ENCODE measurements around the gene SKI. TPM values are rescaled to one million over a fixed set of nuclear protein-coding genes. Genes with fewer than 3 reads are reported as not detected.

SKI gene
- total RNA-seq, 1 experiment from 2014 or later: 28.3 TPM

DNA sequence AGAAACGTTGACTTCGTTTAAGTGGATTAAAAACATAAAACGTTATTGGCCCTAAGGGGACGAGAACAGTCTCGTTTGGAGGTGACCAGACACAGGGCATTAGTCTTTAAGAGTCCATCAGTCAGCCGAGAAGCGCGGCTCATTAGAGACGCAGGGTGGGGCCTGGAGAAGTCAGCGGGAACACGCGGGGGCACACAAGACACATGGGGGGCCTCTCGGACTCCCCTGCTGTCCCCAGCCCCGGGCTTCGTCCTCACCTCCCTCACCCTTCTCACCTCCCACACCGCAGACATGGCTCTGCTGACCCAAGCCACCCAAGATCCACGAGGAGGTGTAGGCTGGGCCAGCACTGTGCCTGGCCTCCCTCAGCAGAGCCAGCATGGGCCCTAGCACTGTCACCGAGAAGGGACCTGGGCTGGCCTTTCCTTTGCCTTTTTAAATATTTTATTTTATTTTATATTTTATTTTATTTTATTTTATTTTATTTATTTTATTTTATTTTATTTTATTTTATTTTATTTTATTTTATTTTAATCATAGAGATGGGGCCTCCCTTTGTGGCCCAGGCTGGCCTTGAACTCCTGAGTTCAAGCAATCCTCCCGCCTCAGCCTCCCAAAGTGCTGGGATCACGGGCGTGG is 114.4 kb downstream of the SKI start:
- CTCF ChIA-PET: no interaction called here
- intact Hi-C loops (cut with micrococcal nuclease): no loop called here
- no TSS peak for BruUV-seq (replicated peaks)

GRCh38 chr1:2343023-2343935 is 115.2 kb downstream of the SKI start:
- ChIA-PET CTCF (no interaction called here), POLR2A (ENCODE audit: unreplicated experiment) (no interaction called here)
- H3K9ac ChIP-seq (ENCODE audit: low read length): no peak overlapping the region
- H3F3A ChIP-seq (ENCODE audit: low read length, unreplicated experiment): no peaks in the 10 kb centered on the region
- intact Hi-C loops (cut with micrococcal nuclease): no loop called here
- no peaks in the 10 kb centered on the region for H3K36me3 ChIP-seq (ENCODE audit: low read depth, low read length)
- DNase-seq (no peak), ATAC-seq (no peak)
- H3K4me1 ChIP-seq (ENCODE audit: insufficient read depth, low read length): no peaks in the 10 kb centered on the region
- no peaks in the 10 kb centered on the region for H3K9me3 ChIP-seq (ENCODE audit: low read length)
- no peaks in the 10 kb centered on the region for H3K27me3 ChIP-seq (ENCODE audit: low read length)
- H2AFZ ChIP-seq (ENCODE audit: low read length): no peak overlapping the region
- no peak overlapping the region for H3K4me3 ChIP-seq (ENCODE audit: low read length)
- no peaks in the 10 kb centered on the region for H3K79me2 ChIP-seq (ENCODE audit: low read length)
- no peaks in the 10 kb centered on the region for H3K9me2 ChIP-seq (replicated peaks; ENCODE audit: low read length)
- no peak for TF ChIP-seq EZH2 (IDR thresholded peaks at IDR 0.05; ENCODE audit: low read length, unreplicated experiment)
- no peak for TF ChIP-seq EZH2phosphoT487 (IDR thresholded peaks at IDR 0.05; ENCODE audit: borderline replicate concordance, low read length)
- TF ChIP-seq CTCF (conservative IDR thresholded peaks at IDR 0.05; ENCODE audit: low read depth, low read length): no peak
- H3K4me2 ChIP-seq (ENCODE audit: low read length): no peak overlapping the region
- H3K27ac ChIP-seq (ENCODE audit: low read length): no peak overlapping the region
- H4K20me1 ChIP-seq (ENCODE audit: low read length): no peaks in the 10 kb centered on the region
- no TSS peak for BruUV-seq (replicated peaks)

More for the DNA sequence above, 114.4 kb downstream of the SKI start:
- ATAC-seq (no peak), DNase-seq (no peak)
- Histone ChIP-seq H2AFZ (ENCODE audit: low read length) (no peak overlapping the region), H3K9me3 (ENCODE audit: low read length) (no peaks in the 10 kb centered on the region), H4K20me1 (ENCODE audit: low read length) (no peaks in the 10 kb centered on the region), H3K9ac (ENCODE audit: low read length) (no peak overlapping the region), H3K4me2 (ENCODE audit: low read length) (no peak overlapping the region), H3K4me1 (ENCODE audit: insufficient read depth, low read length) (no peaks in the 10 kb centered on the region), H3K27me3 (ENCODE audit: low read length) (no peaks in the 10 kb centered on the region), H3K9me2 (replicated peaks; ENCODE audit: low read length) (no peaks in the 10 kb centered on the region), H3K36me3 (ENCODE audit: low read depth, low read length) (no peaks in the 10 kb centered on the region), H3K4me3 (ENCODE audit: low read length) (no peak overlapping the region), H3K79me2 (ENCODE audit: low read length) (no peaks in the 10 kb centered on the region), H3F3A (ENCODE audit: low read length, unreplicated experiment) (no peaks in the 10 kb centered on the region), H3K27ac (ENCODE audit: low read length) (no peak overlapping the region)
- POLR2A ChIA-PET (ENCODE audit: unreplicated experiment): no interaction called here
- TF ChIP-seq CTCF (conservative IDR thresholded peaks at IDR 0.05; ENCODE audit: low read depth, low read length) (no peak), EZH2phosphoT487 (IDR thresholded peaks at IDR 0.05; ENCODE audit: borderline replicate concordance, low read length) (no peak), EZH2 (IDR thresholded peaks at IDR 0.05; ENCODE audit: low read length, unreplicated experiment) (no peak)
